OCI-LY3 (cell line): ENCODE measurements around the gene ARHGAP10.

ENCODE experiments used
- CTCF ChIP-seq: fragments of 200-600, 300-600 bp; sonication (generic); IDR thresholded peaks from 2 replicates; pipeline ENCODE4 v1.5.1; 2014; ENCODE audit warnings: antibody characterized with exemption, low read length, low read depth
- EZH2phosphoT487 ChIP-seq: fragments of 200-600 bp; shearing (Covaris generic); IDR thresholded peaks from 2 replicates; pipeline ENCODE4 v1.6.1; 2018; ENCODE audit warnings: antibody characterized with exemption, mixed run types, low read depth

- TF ChIP-seq CTCF = no peak
- no peak for TF ChIP-seq EZH2phosphoT487
Measured at GRCh38 chr4:148090503-148091476, 358.9 kb downstream of the ARHGAP10 start.
